WTC11 (cell line): ENCODE measurements around the gene KSR1. TPM values are rescaled to one million over a fixed set of nuclear protein-coding genes. Genes with fewer than 3 reads are reported as not detected.

Source experiments
- ATAC-seq: fragments of 200-7000 bp; cut with Tn5 transposase; 2 replicates; pipeline ENCODE4 v1.10.0; 2021; ENCODE audit warnings: mild to moderate bottlenecking, moderate library complexity
- CTCF ChIA-PET: fragments of 300-600 bp; sonication (Branson Sonifier 250); formaldehyde crosslinking; loops from one replicate; lab custom pipeline; 2021; ENCODE audit warnings: antibody characterized with exemption; lab: Charles Lee
- POLR2A ChIA-PET: fragments of 350-600 bp; sonication (Branson Sonifier 250); formaldehyde crosslinking; loops from one replicate; lab custom pipeline; 2021; ENCODE audit warnings: antibody characterized with exemption; lab: Charles Lee
- DNase-seq: peaks from one replicate; pipeline ENCODE4 v3.0.0; 2021; ENCODE audit warnings: low spot score
- H3K27ac Mint-ChIP-seq: 2 replicates; pipeline ENCODE4 v1.8.0; 2021; ENCODE audit warnings: mixed read lengths
- H3K27me3 Mint-ChIP-seq: 2 replicates; pipeline ENCODE4 v1.8.0; 2021; ENCODE audit warnings: low read depth, mild to moderate bottlenecking, moderate library complexity, mixed read lengths
- H3K36me3 Mint-ChIP-seq: 2 replicates; pipeline ENCODE4 v1.8.0; 2021; ENCODE audit warnings: mixed read lengths
- H3K4me1 Mint-ChIP-seq: 2 replicates; pipeline ENCODE4 v1.8.0; 2022; ENCODE audit warnings: mixed read lengths
- H3K4me3 Mint-ChIP-seq: 2 replicates; pipeline ENCODE4 v1.8.0; 2021; ENCODE audit warnings: mild to moderate bottlenecking, moderate library complexity, mixed read lengths
- H3K9me3 Mint-ChIP-seq: 2 replicates; pipeline ENCODE4 v1.8.0; 2021; ENCODE audit warnings: mixed read lengths
- ARID4B ChIP-seq: sonication (generic); formaldehyde crosslinking; IDR thresholded peaks from 2 replicates; pipeline ENCODE4 v1.8.0; 2023; ENCODE audit warnings: missing genetic modification reagents, mild to moderate bottlenecking, borderline replicate concordance
- ATF2 ChIP-seq: sonication (generic); formaldehyde crosslinking; IDR thresholded peaks from 2 replicates; pipeline ENCODE4 v1.8.1; 2022; ENCODE audit warnings: low read depth, missing genetic modification reagents, borderline replicate concordance
- ELF4 ChIP-seq: sonication (generic); formaldehyde crosslinking; IDR thresholded peaks from 2 replicates; pipeline ENCODE4 v1.8.1; 2022; ENCODE audit warnings: low read depth, mild to moderate bottlenecking, moderate library complexity, missing genetic modification reagents
- EMX1 ChIP-seq: fragments of 250-450 bp; sonication (Bioruptor Pico); IDR thresholded peaks from 2 replicates; pipeline ENCODE4 v1.8.0; 2021; ENCODE audit warnings: mild to moderate bottlenecking
- FOXJ3 ChIP-seq: sonication (generic); formaldehyde crosslinking; IDR thresholded peaks from 2 replicates; pipeline ENCODE4 v1.9.0; 2021; ENCODE audit warnings: missing genetic modification reagents, mild to moderate bottlenecking, borderline replicate concordance
- FOXK1 ChIP-seq: sonication (generic); formaldehyde crosslinking; IDR thresholded peaks from 2 replicates; pipeline ENCODE4 v1.8.0; 2022; ENCODE audit warnings: mild to moderate bottlenecking, moderate library complexity, missing genetic modification reagents
- GTF2I ChIP-seq: fragments of 250-450 bp; sonication (Bioruptor Pico); conservative IDR thresholded peaks from 2 replicates; pipeline ENCODE4 v1.4.0; 2021; ENCODE audit warnings: mild to moderate bottlenecking
- HMGXB4 ChIP-seq: sonication (generic); formaldehyde crosslinking; IDR thresholded peaks from 2 replicates; pipeline ENCODE4 v1.8.1; 2023; ENCODE audit warnings: mild to moderate bottlenecking, moderate library complexity, missing genetic modification reagents
- MAX ChIP-seq: sonication (generic); formaldehyde crosslinking; IDR thresholded peaks from 2 replicates; pipeline ENCODE4 v1.8.0; 2022; ENCODE audit warnings: mild to moderate bottlenecking, missing genetic modification reagents
- NFATC4 ChIP-seq: fragments of 250-450 bp; sonication (Bioruptor Pico); IDR thresholded peaks from 2 replicates; pipeline ENCODE4 v1.9.0; 2021; ENCODE audit warnings: mild to moderate bottlenecking
- NFYB ChIP-seq: sonication (generic); formaldehyde crosslinking; conservative IDR thresholded peaks from 2 replicates; pipeline ENCODE4 v1.8.0; 2022; ENCODE audit warnings: low read depth, missing genetic modification reagents
- OVOL2 ChIP-seq: fragments of 250-450 bp; sonication (Bioruptor Pico); IDR thresholded peaks from 2 replicates; pipeline ENCODE4 v1.9.0; 2021; ENCODE audit warnings: mild to moderate bottlenecking, borderline replicate concordance
- PRDM15 ChIP-seq: sonication (generic); formaldehyde crosslinking; IDR thresholded peaks from 2 replicates; pipeline ENCODE4 v1.8.0; 2022; ENCODE audit warnings: missing genetic modification reagents
- SOX15 ChIP-seq: fragments of 250-450 bp; sonication (Bioruptor Pico); IDR thresholded peaks from 2 replicates; pipeline ENCODE4 v1.9.0; 2021; ENCODE audit warnings: mild to moderate bottlenecking
- TCF7 ChIP-seq: sonication (generic); formaldehyde crosslinking; IDR thresholded peaks from 2 replicates; pipeline ENCODE4 v1.8.0; 2022; ENCODE audit warnings: mild to moderate bottlenecking, low read depth, missing genetic modification reagents, moderate library complexity
- TEAD1 ChIP-seq: sonication (generic); formaldehyde crosslinking; IDR thresholded peaks from 2 replicates; pipeline ENCODE4 v1.8.0; 2022; ENCODE audit warnings: mild to moderate bottlenecking, missing genetic modification reagents
- TEAD4 ChIP-seq: sonication (generic); formaldehyde crosslinking; IDR thresholded peaks from 2 replicates; pipeline ENCODE4 v1.8.0; 2022; ENCODE audit warnings: mild to moderate bottlenecking, missing genetic modification reagents
- TP53 ChIP-seq: sonication (generic); formaldehyde crosslinking; IDR thresholded peaks from 2 replicates; pipeline ENCODE4 v1.8.1; 2023; ENCODE audit warnings: mild to moderate bottlenecking, missing genetic modification reagents
- USF2 ChIP-seq: sonication (generic); formaldehyde crosslinking; IDR thresholded peaks from 2 replicates; pipeline ENCODE4 v1.8.1; 2023; ENCODE audit warnings: mild to moderate bottlenecking, missing genetic modification reagents, moderate library complexity
- ZNF138 ChIP-seq: sonication (generic); formaldehyde crosslinking; conservative IDR thresholded peaks from 2 replicates; pipeline ENCODE4 v1.8.1; 2022; ENCODE audit warnings: mild to moderate bottlenecking, moderate library complexity, missing genetic modification reagents
- ZNF263 ChIP-seq: sonication (generic); formaldehyde crosslinking; IDR thresholded peaks from 2 replicates; pipeline ENCODE4 v1.8.1; 2022; ENCODE audit warnings: low read depth, mild to moderate bottlenecking, moderate library complexity, missing genetic modification reagents
- ZSCAN18 ChIP-seq: fragments of 250-450 bp; sonication (Bioruptor Pico); IDR thresholded peaks from 2 replicates; pipeline ENCODE4 v2.1.2; 2022; ENCODE audit warnings: mild to moderate bottlenecking, moderate library complexity
- total RNA-seq: library from RNA; stranded (reverse); gene quantifications from 3 replicates; pipeline ENCODE4 v1.2.3, GENCODE V29; 2021

KSR1 gene
- total RNA-seq, 1 experiment from 2014 or later = 45.5 TPM

GRCh38 chr17:27490391-27490790 lies 34.1 kb downstream of the KSR1 start:
- no peak for ATAC-seq
- CTCF ChIA-PET = interaction anchor here (0.6 to 2.9 kb wide), 3 partner anchors 35 to 109 kb away, joined by 6 to 12 read pairs (median 7); partner anchors contain the start of gene KSR1
- Mint-ChIP-seq H3K4me3 (no peak overlapping the region), H3K9me3 (no peaks in the 10 kb centered on the region), H3K4me1 (peaks cover 71% of the 10 kb centered on the region), H3K27ac (no peak overlapping the region), H3K36me3 (peaks cover 16% of the 10 kb centered on the region), H3K27me3 (no peaks in the 10 kb centered on the region)
- POLR2A ChIA-PET = no interaction called here
- TF ChIP-seq TP53 (CRISPR knock-in tag) (no peak), TEAD1 (CRISPR knock-in tag) (no peak), MAX (CRISPR knock-in tag) (no peak), NFATC4 (no peak)
- DNase-seq = no peak

- ChIA-PET CTCF (interaction anchor here (0.8 to 2.9 kb wide), 7 partner anchors 10 to 110 kb away, joined by 3 to 12 read pairs (median 4); partner anchors contain the start of gene KSR1), POLR2A (no interaction called here)
- peaks cover 15% of the 10 kb centered on the region for H3K36me3 Mint-ChIP-seq
- no peak overlapping the region for H3K4me3 Mint-ChIP-seq
- DNase-seq = no peak
- no peaks in the 10 kb centered on the region for H3K9me3 Mint-ChIP-seq
- peaks cover 78% of the 10 kb centered on the region for H3K4me1 Mint-ChIP-seq
- peak overlapping the region; percentile 63; the same call in 1 of the 2 replicates for H3K27ac Mint-ChIP-seq
- ATAC-seq = peak; percentile 23
- H3K27me3 Mint-ChIP-seq = no peaks in the 10 kb centered on the region
- TF ChIP-seq FOXK1 (no peak), FOXJ3 (CRISPR knock-in tag) (no peak), ARID4B (CRISPR knock-in tag) (no peak), PRDM15 (CRISPR knock-in tag) (no peak), TEAD4 (CRISPR knock-in tag) (no peak), USF2 (CRISPR knock-in tag) (no peak), ZSCAN18 (CRISPR knock-in tag) (no peak), HMGXB4 (CRISPR knock-in tag) (no peak), ELF4 (CRISPR knock-in tag) (no peak), ATF2 (CRISPR knock-in tag) (no peak), SOX15 (CRISPR knock-in tag) (no peak), EMX1 (CRISPR knock-in tag) (no peak), TCF7 (CRISPR knock-in tag) (no peak), ZNF263 (CRISPR knock-in tag) (no peak), ZNF138 (CRISPR knock-in tag) (no peak), GTF2I (CRISPR knock-in tag) (no peak), NFYB (no peak), OVOL2 (no peak)
These were observed 35.5 kb downstream of the KSR1 start for GRCh38 chr17:27491713-27492190.
